ENCODE measurements around the gene ANKRD23. TPM values are rescaled to one million over a fixed set of nuclear protein-coding genes. Genes with fewer than 3 reads are reported as not detected.

The ANKRD23 gene
- total RNA-seq, 1 donor from 2014 or later = 1.9 TPM

- Mint-ChIP-seq H3K9me3 (ENCODE audit: low read depth) (no peaks in the 10 kb centered on the region), H3K36me3 (ENCODE audit: low read depth) (peaks cover 11% of the 10 kb centered on the region), H3K4me1 (ENCODE audit: low read depth) (peaks cover 14% of the 10 kb centered on the region), H3K4me3 (ENCODE audit: unreplicated experiment) (peak overlapping the region; percentile 52), H3K27me3 (ENCODE audit: low read depth) (no peaks in the 10 kb centered on the region), H3K27ac (ENCODE audit: unreplicated experiment) (peak overlapping the region; percentile 89)
- peak; percentile 80 for DNase-seq (ENCODE audit: low spot score)
- TF ChIP-seq CTCF (IDR thresholded peaks at IDR 0.05) = no peak
These were observed 10.9 kb downstream of the ANKRD23 start for GRCh38 chr2:96832754-96833507.

- TF ChIP-seq CTCF (IDR thresholded peaks at IDR 0.05) = no peak
- no peaks in the 10 kb centered on the region for H3K9me3 Mint-ChIP-seq (ENCODE audit: low read depth)
- no peak for DNase-seq (ENCODE audit: low spot score)
- peaks cover 11% of the 10 kb centered on the region for H3K36me3 Mint-ChIP-seq (ENCODE audit: low read depth)
- peak overlapping the region; percentile 49 for H3K27ac Mint-ChIP-seq (ENCODE audit: unreplicated experiment)
- no peak overlapping the region for H3K4me3 Mint-ChIP-seq (ENCODE audit: unreplicated experiment)
- peaks cover 14% of the 10 kb centered on the region for H3K4me1 Mint-ChIP-seq (ENCODE audit: low read depth)
- no peaks in the 10 kb centered on the region for H3K27me3 Mint-ChIP-seq (ENCODE audit: low read depth)
These were observed 11.4 kb downstream of the ANKRD23 start for GRCh38 chr2:96832408-96832753.

GRCh38 chr2:96831679-96832078, 12.1 kb downstream of the ANKRD23 start:
- no peak for TF ChIP-seq CTCF (IDR thresholded peaks at IDR 0.05)
- no peak overlapping the region for H3K27ac Mint-ChIP-seq (ENCODE audit: unreplicated experiment)
- H3K36me3 Mint-ChIP-seq (ENCODE audit: low read depth) = peaks cover 11% of the 10 kb centered on the region
- no peak overlapping the region for H3K4me3 Mint-ChIP-seq (ENCODE audit: unreplicated experiment)
- peaks cover 14% of the 10 kb centered on the region for H3K4me1 Mint-ChIP-seq (ENCODE audit: low read depth)
- H3K9me3 Mint-ChIP-seq (ENCODE audit: low read depth) = no peaks in the 10 kb centered on the region
- H3K27me3 Mint-ChIP-seq (ENCODE audit: low read depth) = no peaks in the 10 kb centered on the region
- no peak for DNase-seq (ENCODE audit: low spot score)

GRCh38 chr2:96830044-96830562, 13.7 kb downstream of the ANKRD23 start:
- Mint-ChIP-seq H3K36me3 (ENCODE audit: low read depth) (peaks cover 11% of the 10 kb centered on the region), H3K9me3 (ENCODE audit: low read depth) (no peaks in the 10 kb centered on the region), H3K4me1 (ENCODE audit: low read depth) (peaks cover 14% of the 10 kb centered on the region), H3K27ac (ENCODE audit: unreplicated experiment) (no peak overlapping the region), H3K27me3 (ENCODE audit: low read depth) (no peaks in the 10 kb centered on the region), H3K4me3 (ENCODE audit: unreplicated experiment) (no peak overlapping the region)
- DNase-seq (ENCODE audit: low spot score) = no peak
- no peak for TF ChIP-seq CTCF (IDR thresholded peaks at IDR 0.05)

- peaks cover 11% of the 10 kb centered on the region for H3K36me3 Mint-ChIP-seq (ENCODE audit: low read depth)
- no peak for DNase-seq (ENCODE audit: low spot score)
- peaks cover 19% of the 10 kb centered on the region for H3K4me1 Mint-ChIP-seq (ENCODE audit: low read depth)
- no peak overlapping the region for H3K4me3 Mint-ChIP-seq (ENCODE audit: unreplicated experiment)
- no peak overlapping the region for H3K27ac Mint-ChIP-seq (ENCODE audit: unreplicated experiment)
- no peaks in the 10 kb centered on the region for H3K9me3 Mint-ChIP-seq (ENCODE audit: low read depth)
- no peak for TF ChIP-seq CTCF (IDR thresholded peaks at IDR 0.05)
- no peaks in the 10 kb centered on the region for H3K27me3 Mint-ChIP-seq (ENCODE audit: low read depth)
These were observed 14.9 kb downstream of the ANKRD23 start for GRCh38 chr2:96828874-96829273.

Measured in chondrocyte (in vitro differentiated cells).